A549 treated with CpdA at 1 μM for 4 hours (cell line): Measurements from ENCODE around the gene PNPLA3. TPM values are rescaled to one million over a fixed set of nuclear protein-coding genes. Genes with fewer than 3 reads are reported as not detected.

Experiments used
- total RNA-seq: library from RNA; stranded (reverse); fragments of 200-300 nt; extraction: Qiagen RNA extraction; gene quantifications from 5 replicates; pipeline ENCODE4 v1.2.3, GENCODE V29; 2022; ENCODE audit warnings: low read depth

Gene PNPLA3, protein sequence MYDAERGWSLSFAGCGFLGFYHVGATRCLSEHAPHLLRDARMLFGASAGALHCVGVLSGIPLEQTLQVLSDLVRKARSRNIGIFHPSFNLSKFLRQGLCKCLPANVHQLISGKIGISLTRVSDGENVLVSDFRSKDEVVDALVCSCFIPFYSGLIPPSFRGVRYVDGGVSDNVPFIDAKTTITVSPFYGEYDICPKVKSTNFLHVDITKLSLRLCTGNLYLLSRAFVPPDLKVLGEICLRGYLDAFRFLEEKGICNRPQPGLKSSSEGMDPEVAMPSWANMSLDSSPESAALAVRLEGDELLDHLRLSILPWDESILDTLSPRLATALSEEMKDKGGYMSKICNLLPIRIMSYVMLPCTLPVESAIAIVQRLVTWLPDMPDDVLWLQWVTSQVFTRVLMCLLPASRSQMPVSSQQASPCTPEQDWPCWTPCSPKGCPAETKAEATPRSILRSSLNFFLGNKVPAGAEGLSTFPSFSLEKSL
- 0.69 to 1.2 TPM (median 1.0 TPM) in 5 replicates for total RNA-seq

DNA sequence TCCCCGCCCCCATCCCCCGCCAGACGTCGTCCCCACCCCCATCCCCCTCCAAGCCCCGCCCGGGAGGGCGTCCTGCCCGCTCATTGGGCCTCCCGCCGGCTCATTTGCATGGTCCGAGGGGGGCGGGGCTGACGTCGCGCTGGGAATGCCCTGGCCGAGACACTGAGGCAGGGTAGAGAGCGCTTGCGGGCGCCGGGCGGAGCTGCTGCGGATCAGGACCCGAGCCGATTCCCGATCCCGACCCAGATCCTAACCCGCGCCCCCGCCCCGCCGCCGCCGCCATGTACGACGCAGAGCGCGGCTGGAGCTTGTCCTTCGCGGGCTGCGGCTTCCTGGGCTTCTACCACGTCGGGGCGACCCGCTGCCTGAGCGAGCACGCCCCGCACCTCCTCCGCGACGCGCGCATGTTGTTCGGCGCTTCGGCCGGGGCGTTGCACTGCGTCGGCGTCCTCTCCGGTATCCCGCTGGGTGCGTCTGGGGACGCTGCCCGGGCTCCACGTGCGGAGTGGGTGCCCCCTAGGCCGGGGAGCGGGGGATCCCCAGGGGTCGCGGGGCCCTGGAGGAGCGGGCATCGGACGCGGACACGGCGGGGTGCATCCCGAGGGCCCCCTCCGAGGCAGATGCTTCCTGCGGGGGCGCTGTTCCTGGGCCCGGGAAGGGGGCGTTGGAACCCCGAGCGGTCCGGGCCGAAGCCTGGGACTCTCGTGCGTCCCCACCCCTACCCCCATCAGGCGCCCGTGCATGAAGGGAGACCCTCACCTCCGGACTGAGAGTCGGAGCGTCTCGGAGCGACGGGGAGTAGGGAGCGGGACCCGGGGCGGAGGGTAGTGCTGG is at the start of gene PNPLA3:
Gene PNPLA3, plus strand, starts transcription at position 175 of the 834 bp plus-strand sequence. Its CDS starts 107 bp downstream, at position 282.

DNA sequence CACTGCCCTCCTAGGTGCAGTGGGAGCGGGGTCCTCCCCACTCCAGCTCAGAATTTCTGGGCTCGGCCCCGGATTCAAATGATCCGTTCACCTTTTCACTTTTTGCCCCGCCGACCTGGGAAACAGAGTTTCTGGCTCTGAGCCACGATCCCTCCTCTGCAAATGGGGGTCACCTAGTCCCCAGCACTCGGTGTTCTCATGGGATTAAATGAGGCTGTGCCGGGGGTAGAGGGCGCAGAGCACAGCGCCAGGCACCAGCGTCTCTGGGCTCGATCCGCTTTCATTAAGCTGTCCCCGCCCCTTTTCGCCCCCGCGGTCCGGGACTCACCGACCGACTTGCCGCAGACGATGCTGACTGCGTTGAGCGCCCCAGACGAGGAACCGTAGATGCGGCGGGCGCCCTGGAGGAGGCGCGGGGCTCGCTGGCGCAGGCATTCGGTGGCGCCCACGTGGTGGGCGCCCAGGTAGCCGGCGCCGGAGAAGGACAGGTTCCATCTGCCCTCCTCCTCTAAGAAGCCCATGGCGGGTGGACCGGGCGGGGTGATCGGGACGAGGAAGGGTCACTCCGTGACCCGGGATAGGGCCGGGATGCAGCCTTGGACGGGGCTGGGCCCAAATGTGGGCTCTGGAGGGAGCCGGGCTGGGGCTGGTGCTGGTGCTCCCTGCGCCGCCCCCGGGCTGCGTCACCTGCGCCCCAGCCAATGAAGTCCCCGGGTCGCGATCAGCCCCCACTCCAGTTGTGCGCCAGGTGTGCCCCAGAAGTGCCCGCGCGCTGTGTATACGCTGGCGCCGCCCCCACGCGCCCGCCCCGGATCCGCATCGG is 32.0 kb upstream of the PNPLA3 start, which contains the start of gene PNPLA5:
Gene PNPLA5, minus strand, starts transcription at position 654 of the 823 bp plus-strand sequence. Its CDS starts 133 bp downstream, at position 521.

DNA sequence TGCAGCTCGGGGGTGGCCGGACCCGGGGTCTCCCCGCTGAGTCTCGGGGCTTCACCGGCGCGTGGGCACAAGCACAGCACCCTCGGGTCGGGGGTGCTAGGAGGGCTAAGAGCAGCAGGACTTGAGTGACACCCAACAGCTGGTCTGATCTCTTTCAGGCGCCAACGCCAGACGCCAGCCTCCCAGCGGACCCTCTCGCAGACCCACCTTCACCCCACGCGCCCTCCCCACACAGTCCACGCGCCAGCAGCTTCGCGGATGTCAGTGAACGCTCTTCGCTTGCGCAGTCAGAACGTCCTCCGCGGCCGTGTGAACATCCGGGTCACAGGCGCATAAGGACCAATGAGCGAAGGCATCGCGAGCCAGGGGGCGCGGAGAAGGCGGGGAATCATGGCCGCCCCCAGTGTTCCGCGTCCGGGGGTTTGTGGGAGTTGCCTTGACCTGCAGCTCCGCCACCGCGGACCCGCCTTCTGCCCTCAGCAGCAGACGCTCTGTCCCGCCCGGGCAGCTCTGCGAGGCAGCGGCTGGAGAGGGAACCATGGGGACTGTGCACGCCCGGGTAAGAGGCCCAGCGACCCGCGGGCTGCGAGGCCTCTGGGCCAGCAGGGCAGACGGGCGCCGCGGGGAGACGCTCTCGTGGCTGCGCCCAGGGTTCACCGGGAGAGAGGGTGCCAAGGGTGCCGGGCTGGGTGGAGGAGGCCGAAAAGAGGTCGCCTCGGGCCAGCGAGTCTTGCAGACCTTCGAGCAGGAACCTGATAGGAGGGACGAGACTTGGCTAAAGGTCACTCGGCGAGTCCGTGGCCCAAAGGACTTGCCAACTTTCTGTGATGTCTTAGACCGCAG is 31.7 kb downstream of the PNPLA3 start, which contains the start of gene SAMM50:
Gene SAMM50, plus strand, starts transcription at position 403 of the 843 bp plus-strand sequence. Its CDS starts 136 bp downstream, at position 539.

Other genes starting within 250 kb of the PNPLA3 start
- 0.34 to 0.97 TPM (median 0.41 TPM) in 5 replicates for gene EFCAB6, start 111.5 kb upstream of the PNPLA3 start, total RNA-seq
- not detected in 5 replicates for gene SULT4A1, start 61.3 kb upstream of the PNPLA3 start, total RNA-seq
- gene PNPLA5, start 31.8 kb upstream of the PNPLA3 start, total RNA-seq: 0.06 TPM in 1 of 5 replicates, not detected in the others
- gene SAMM50, start 31.6 kb downstream of the PNPLA3 start, total RNA-seq: 44.7 to 48.7 TPM (median 46.8 TPM) in 5 replicates
- 35.1 to 41.8 TPM (median 39.3 TPM) in 5 replicates for gene PARVB, start 100.5 kb downstream of the PNPLA3 start, total RNA-seq